IMR-90 (cell line): ENCODE data around the gene TMEM101. TPM values are rescaled to one million over a fixed set of nuclear protein-coding genes. Genes with fewer than 3 reads are reported as not detected.

Source experiments
- ATAC-seq: fragments of 200-7000 bp; cut with Tn5 transposase; 2 replicates; pipeline ENCODE4 v1.9.1; 2020; ENCODE audit warnings: low read depth, mild to moderate bottlenecking, moderate library complexity
- BruUV-seq: library from RNA; stranded (reverse); fragments of 400-500 nt; replicated peaks from 2 replicates; lab custom pipeline; 2021; lab: Mats Ljungman, UMichigan
- CTCF ChIA-PET: fragments of 300-600 bp; formaldehyde crosslinking; extraction: SDS; loops from one replicate; lab custom pipeline; 2021; ENCODE audit warnings: antibody characterized with exemption; lab: Yijun Ruan, JAX
- POLR2A ChIA-PET: fragments of 300-600 bp; sonication (Branson Sonifier 250); formaldehyde crosslinking; loops from one replicate; lab custom pipeline; 2022; ENCODE audit warnings: antibody characterized with exemption; ENCODE audit not compliant: unreplicated experiment; lab: Charles Lee
- DNase-seq: peaks from one replicate; pipeline ENCODE4 v3.0.0; 2013
- H2AFZ ChIP-seq: replicated peaks from 2 replicates; pipeline ENCODE3; 2013; ENCODE audit warnings: low read length, mild to moderate bottlenecking; ENCODE audit not compliant: poor library complexity
- H2AK5ac ChIP-seq: 2 replicates; pipeline ENCODE4 v1.6.1; 2013; ENCODE audit warnings: low read depth, low read length, inconsistent platforms
- H2AK9ac ChIP-seq: replicated peaks from 2 replicates; pipeline ENCODE3; 2013; ENCODE audit warnings: mild to moderate bottlenecking, low read depth, low read length, moderate library complexity; ENCODE audit not compliant: poor library complexity
- H2BK120ac ChIP-seq: 2 replicates; pipeline ENCODE4 v1.6.1; 2013; ENCODE audit warnings: low read depth, low read length, inconsistent platforms
- H2BK15ac ChIP-seq: 3 replicates; pipeline ENCODE4 v1.6.1; 2013; ENCODE audit warnings: low read depth, low read length, inconsistent platforms
- H2BK20ac ChIP-seq: 2 replicates; pipeline ENCODE4 v1.6.1; 2013; ENCODE audit warnings: low read depth, mild to moderate bottlenecking, inconsistent platforms, low read length, moderate library complexity
- H2BK5ac ChIP-seq: 2 replicates; pipeline ENCODE4 v1.6.1; 2013; ENCODE audit warnings: mild to moderate bottlenecking, low read depth, low read length, inconsistent platforms; ENCODE audit not compliant: poor library complexity, severe bottlenecking
- H3K14ac ChIP-seq: replicated peaks from 2 replicates; pipeline ENCODE4 v1.6.1; 2013; ENCODE audit warnings: low read depth, low read length, inconsistent platforms
- H3K18ac ChIP-seq: 2 replicates; pipeline ENCODE4 v1.6.1; 2013; ENCODE audit warnings: low read depth, low read length, control low read depth
- H3K23ac ChIP-seq: 2 replicates; pipeline ENCODE4 v1.6.1; 2013; ENCODE audit warnings: low read depth, low read length, inconsistent platforms
- H3K27ac ChIP-seq: 2 replicates; pipeline ENCODE4 v1.5.1; 2013; ENCODE audit warnings: mild to moderate bottlenecking, control low read depth, low read length; ENCODE audit not compliant: insufficient read depth
- H3K27me3 ChIP-seq: 2 replicates; pipeline ENCODE4 v1.6.1; 2013; ENCODE audit warnings: low read length; ENCODE audit not compliant: control insufficient read depth, insufficient read depth
- H3K36me3 ChIP-seq: 2 replicates; pipeline ENCODE4 v1.6.1; 2013; ENCODE audit warnings: low read length, mixed read lengths; ENCODE audit not compliant: control insufficient read depth, insufficient read depth
- H3K4ac ChIP-seq: 2 replicates; pipeline ENCODE4 v1.6.1; 2013; ENCODE audit warnings: low read depth, low read length, inconsistent platforms
- H3K4me1 ChIP-seq: 2 replicates; pipeline ENCODE4 v1.6.1; 2013; ENCODE audit warnings: low read length, mixed read lengths; ENCODE audit not compliant: control insufficient read depth, insufficient read depth
- H3K4me2 ChIP-seq: 2 replicates; pipeline ENCODE4 v1.6.1; 2013; ENCODE audit warnings: low read depth, mild to moderate bottlenecking, control low read depth, low read length, moderate library complexity
- H3K4me3 ChIP-seq: 2 replicates; pipeline ENCODE4 v1.5.1; 2013; ENCODE audit warnings: low read depth, mild to moderate bottlenecking, control low read depth, low read length, moderate library complexity; ENCODE audit not compliant: insufficient read depth
- H3K56ac ChIP-seq: 2 replicates; pipeline ENCODE4 v1.6.1; 2013; ENCODE audit warnings: low read length, inconsistent platforms; ENCODE audit not compliant: insufficient read depth; ENCODE audit errors: extremely low read depth
- H3K79me1 ChIP-seq, 2 experiments: 2 replicates each; pipeline ENCODE4 v1.6.1; 2013; ENCODE audit warnings: low read length in 2 of 2, inconsistent platforms in 1 of 2, low read depth in 1 of 2
- H3K9ac ChIP-seq: 2 replicates; pipeline ENCODE4 v1.6.1; 2013; ENCODE audit warnings: low read depth, low read length, control low read depth
- H3K9me1 ChIP-seq: 2 replicates; pipeline ENCODE4 v1.6.1; 2013; ENCODE audit warnings: low read length, inconsistent platforms; ENCODE audit not compliant: insufficient read depth
- H3K9me3 ChIP-seq: 2 replicates; pipeline ENCODE4 v1.6.1; 2013; ENCODE audit warnings: low read length; ENCODE audit not compliant: control insufficient read depth, insufficient read depth
- H4K20me1 ChIP-seq: 2 replicates; pipeline ENCODE4 v1.6.1; 2013; ENCODE audit warnings: low read length, inconsistent platforms; ENCODE audit not compliant: insufficient read depth
- H4K5ac ChIP-seq: 2 replicates; pipeline ENCODE4 v1.6.1; 2013; ENCODE audit warnings: mild to moderate bottlenecking, low read depth, low read length, control low read depth
- H4K8ac ChIP-seq, 2 experiments: 2 replicates each; pipeline ENCODE4 v1.6.1; 2013; ENCODE audit warnings: low read depth in 2 of 2, low read length in 2 of 2, control low read depth in 1 of 2, inconsistent platforms in 1 of 2
- H4K91ac ChIP-seq: 2 replicates; pipeline ENCODE4 v1.6.1; 2013; ENCODE audit warnings: low read depth, low read length, inconsistent platforms; ENCODE audit not compliant: insufficient read depth
- CEBPB ChIP-seq: IDR thresholded peaks from 2 replicates; pipeline ENCODE4 v1.6.1; 2012; ENCODE audit warnings: low read depth, low read length, improper control_type of control experiment
- CHD1 ChIP-seq: IDR thresholded peaks from 2 replicates; pipeline ENCODE4 v1.6.1; 2012; ENCODE audit warnings: low read depth, low read length, improper control_type of control experiment
- MAFK ChIP-seq: IDR thresholded peaks from 2 replicates; pipeline ENCODE4 v1.6.1; 2012; ENCODE audit warnings: low read depth, low read length, improper control_type of control experiment
- MXI1 ChIP-seq: IDR thresholded peaks from 2 replicates; pipeline ENCODE4 v1.6.1; 2012; ENCODE audit warnings: low read depth, mild to moderate bottlenecking, low read length, moderate library complexity, borderline replicate concordance
- POLR2A ChIP-seq: IDR thresholded peaks from 2 replicates; pipeline ENCODE4 v1.6.1; 2012; ENCODE audit warnings: mild to moderate bottlenecking, low read depth, low read length
- WGBS, 2 experiments: methylation state at CpG; one replicate each; pipeline versions ENCODE4 v1.1.5 to v1.1.7; 2013; ENCODE audit warnings: missing lambda C conversion rate in 2 of 2; ENCODE audit not compliant: insufficient read length in 1 of 2; ENCODE audit errors: extremely low coverage in 2 of 2; 5-methylcytosine and 5-hydroxymethylcytosine counted together
- dilution Hi-C: fragments of 300-500 bp; cut with HindIII; formaldehyde crosslinking; loops from one replicate; pipeline ENCODE4 v1.14.3; 2018; ENCODE audit warnings: low sequenced_read_pairs; ENCODE audit not compliant: unreplicated experiment
- in situ Hi-C: fragments of 300-500 bp; cut with MboI; formaldehyde crosslinking; loops from 3 replicates; pipeline ENCODE4 v1.14.3; 2019; ENCODE audit warnings: low sequenced_read_pairs, inconsistent platforms, mixed read lengths
- intact Hi-C: fragments of 100-400 bp; cut with micrococcal nuclease; formaldehyde crosslinking; loops from 2 replicates; pipeline ENCODE4 v1.10.0; 2022
- polyA plus RNA-seq, 3 experiments: library from polyadenylated mRNA; depleted of rRNA; stranded (reverse); fragments of >200 nt; gene quantifications; 2 replicates each; pipeline ENCODE4 v1.2.3, GENCODE V29; 2012; ENCODE audit warnings: low replicate concordance in 1 of 3
- total RNA-seq: library from RNA; depleted of rRNA; stranded (reverse); fragments of >200 nt; gene quantifications from 2 replicates; pipeline ENCODE4 v1.2.3, GENCODE V29; 2012
- TF ChIP-seq, protein P1 (sequence below): fragments of 150-350 bp; IDR thresholded peaks from 2 replicates; pipeline ENCODE4 v1.6.1; 2017; ENCODE audit warnings: mild to moderate bottlenecking, antibody characterized with exemption, low read length, low read depth
- TF ChIP-seq, protein P2 (sequence below): fragments of 150-350 bp; IDR thresholded peaks from 2 replicates; pipeline ENCODE4 v1.6.1; 2016; ENCODE audit warnings: low read depth, mild to moderate bottlenecking, low read length, moderate library complexity, borderline replicate concordance
- TF ChIP-seq, protein P3 (sequence below): conservative IDR thresholded peaks from 2 replicates; pipeline ENCODE4 v1.5.1; 2012; ENCODE audit warnings: mild to moderate bottlenecking, low read depth, low read length, improper control_type of control experiment

Gene TMEM101
- total and polyA plus RNA-seq, 2 of the 4 experiments (the other 2 are of a cell fraction): 30.7 to 36.6 TPM

DNA sequence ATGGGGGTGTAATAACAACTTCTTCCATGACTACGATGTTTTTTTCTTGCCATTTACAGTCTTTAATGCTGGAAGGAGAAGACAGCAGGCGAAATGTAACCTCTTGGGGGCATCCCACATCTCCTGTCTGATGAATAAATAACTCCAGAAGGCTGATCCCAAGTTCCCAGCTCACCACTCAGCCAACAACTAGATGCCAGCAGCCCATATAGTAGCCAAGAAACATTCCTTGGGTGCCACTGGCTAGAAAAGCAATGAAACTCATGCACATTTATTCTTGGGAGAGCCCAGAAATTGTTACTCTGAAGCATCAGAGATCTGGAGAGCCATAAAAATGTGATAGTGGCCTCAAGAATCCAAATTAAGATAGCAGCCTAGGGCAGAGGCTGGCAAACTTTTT lies 22.7 kb upstream of the TMEM101 start:
- H3K4me1 ChIP-seq: peaks cover 3% of the 10 kb centered on the region; the same call in 1 of the 2 replicates
- peaks cover 33% of the 10 kb centered on the region for H3K36me3 ChIP-seq
- TF ChIP-seq, protein P1, sequence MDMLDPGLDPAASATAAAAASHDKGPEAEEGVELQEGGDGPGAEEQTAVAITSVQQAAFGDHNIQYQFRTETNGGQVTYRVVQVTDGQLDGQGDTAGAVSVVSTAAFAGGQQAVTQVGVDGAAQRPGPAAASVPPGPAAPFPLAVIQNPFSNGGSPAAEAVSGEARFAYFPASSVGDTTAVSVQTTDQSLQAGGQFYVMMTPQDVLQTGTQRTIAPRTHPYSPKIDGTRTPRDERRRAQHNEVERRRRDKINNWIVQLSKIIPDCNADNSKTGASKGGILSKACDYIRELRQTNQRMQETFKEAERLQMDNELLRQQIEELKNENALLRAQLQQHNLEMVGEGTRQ: no peak
- TF ChIP-seq CHD1: no peak
- TF ChIP-seq POLR2A: no peak
- TF ChIP-seq MAFK: no peak
- TF ChIP-seq MXI1: no peak
- TF ChIP-seq, protein P2, sequence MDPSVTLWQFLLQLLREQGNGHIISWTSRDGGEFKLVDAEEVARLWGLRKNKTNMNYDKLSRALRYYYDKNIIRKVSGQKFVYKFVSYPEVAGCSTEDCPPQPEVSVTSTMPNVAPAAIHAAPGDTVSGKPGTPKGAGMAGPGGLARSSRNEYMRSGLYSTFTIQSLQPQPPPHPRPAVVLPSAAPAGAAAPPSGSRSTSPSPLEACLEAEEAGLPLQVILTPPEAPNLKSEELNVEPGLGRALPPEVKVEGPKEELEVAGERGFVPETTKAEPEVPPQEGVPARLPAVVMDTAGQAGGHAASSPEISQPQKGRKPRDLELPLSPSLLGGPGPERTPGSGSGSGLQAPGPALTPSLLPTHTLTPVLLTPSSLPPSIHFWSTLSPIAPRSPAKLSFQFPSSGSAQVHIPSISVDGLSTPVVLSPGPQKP: no peak
- TF ChIP-seq CEBPB: no peak
- TF ChIP-seq, protein P3, sequence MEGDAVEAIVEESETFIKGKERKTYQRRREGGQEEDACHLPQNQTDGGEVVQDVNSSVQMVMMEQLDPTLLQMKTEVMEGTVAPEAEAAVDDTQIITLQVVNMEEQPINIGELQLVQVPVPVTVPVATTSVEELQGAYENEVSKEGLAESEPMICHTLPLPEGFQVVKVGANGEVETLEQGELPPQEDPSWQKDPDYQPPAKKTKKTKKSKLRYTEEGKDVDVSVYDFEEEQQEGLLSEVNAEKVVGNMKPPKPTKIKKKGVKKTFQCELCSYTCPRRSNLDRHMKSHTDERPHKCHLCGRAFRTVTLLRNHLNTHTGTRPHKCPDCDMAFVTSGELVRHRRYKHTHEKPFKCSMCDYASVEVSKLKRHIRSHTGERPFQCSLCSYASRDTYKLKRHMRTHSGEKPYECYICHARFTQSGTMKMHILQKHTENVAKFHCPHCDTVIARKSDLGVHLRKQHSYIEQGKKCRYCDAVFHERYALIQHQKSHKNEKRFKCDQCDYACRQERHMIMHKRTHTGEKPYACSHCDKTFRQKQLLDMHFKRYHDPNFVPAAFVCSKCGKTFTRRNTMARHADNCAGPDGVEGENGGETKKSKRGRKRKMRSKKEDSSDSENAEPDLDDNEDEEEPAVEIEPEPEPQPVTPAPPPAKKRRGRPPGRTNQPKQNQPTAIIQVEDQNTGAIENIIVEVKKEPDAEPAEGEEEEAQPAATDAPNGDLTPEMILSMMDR: no peak
- H3K9me3 ChIP-seq: no peaks in the 10 kb centered on the region
- H4K5ac ChIP-seq: no peak overlapping the region
- no peak overlapping the region for H3K14ac ChIP-seq
- intact Hi-C loops: no loop called here
- no peak overlapping the region for H3K23ac ChIP-seq
- H3K27ac ChIP-seq: no peak overlapping the region
- no peak overlapping the region for H3K4me2 ChIP-seq
- no peak overlapping the region for H2BK120ac ChIP-seq
- no peak overlapping the region for H2BK5ac ChIP-seq
- ATAC-seq: no peak
- no peaks in the 10 kb centered on the region for H3K9me1 ChIP-seq
- no peak overlapping the region for H2AK5ac ChIP-seq
- no peak overlapping the region for H3K56ac ChIP-seq
- H3K4me3 ChIP-seq: no peak overlapping the region
- peaks cover 18 to 52% of the 10 kb centered on the region in 2 experiments for H3K79me1 ChIP-seq
- no peaks in the 10 kb centered on the region for H3K27me3 ChIP-seq
- dilution Hi-C loops: no loop called here
- no CpG with 5 or more reads among the region's 2 CpGs for WGBS, 2 experiments
- H3K9ac ChIP-seq: no peak overlapping the region
- H2AK9ac ChIP-seq: no peak overlapping the region
- H2BK20ac ChIP-seq: no peak overlapping the region
- in situ Hi-C loops: no loop called here
- H2BK15ac ChIP-seq: no peak overlapping the region
- ChIA-PET CTCF (interaction anchor here (0.6 kb wide), 1 partner anchor 77 kb away, joined by 3 read pairs; no protein-coding TSS in a partner anchor), POLR2A (no interaction called here)
- H3K4ac ChIP-seq: no peak overlapping the region
- BruUV-seq: no TSS peak
- H4K8ac ChIP-seq: no peak overlapping the region
- H4K91ac ChIP-seq: no peak overlapping the region
- DNase-seq: no peak
- no peak overlapping the region for H3K18ac ChIP-seq
- H4K20me1 ChIP-seq: peaks cover 37% of the 10 kb centered on the region
- H2AFZ ChIP-seq: no peak overlapping the region
